HCT116 (cell line): ENCODE results near the gene CXXC5.

Experiments used
- POLR2A ChIP-seq: IDR thresholded peaks from 2 replicates; pipeline ENCODE4 v1.7.0; 2011; ENCODE audit warnings: borderline replicate concordance; ENCODE audit not compliant: insufficient read depth, insufficient read length; ENCODE audit errors: extremely low read depth
- TF ChIP-seq, protein P1 (sequence below): IDR thresholded peaks from 2 replicates; pipeline ENCODE4 v1.6.1; 2012

DNA sequence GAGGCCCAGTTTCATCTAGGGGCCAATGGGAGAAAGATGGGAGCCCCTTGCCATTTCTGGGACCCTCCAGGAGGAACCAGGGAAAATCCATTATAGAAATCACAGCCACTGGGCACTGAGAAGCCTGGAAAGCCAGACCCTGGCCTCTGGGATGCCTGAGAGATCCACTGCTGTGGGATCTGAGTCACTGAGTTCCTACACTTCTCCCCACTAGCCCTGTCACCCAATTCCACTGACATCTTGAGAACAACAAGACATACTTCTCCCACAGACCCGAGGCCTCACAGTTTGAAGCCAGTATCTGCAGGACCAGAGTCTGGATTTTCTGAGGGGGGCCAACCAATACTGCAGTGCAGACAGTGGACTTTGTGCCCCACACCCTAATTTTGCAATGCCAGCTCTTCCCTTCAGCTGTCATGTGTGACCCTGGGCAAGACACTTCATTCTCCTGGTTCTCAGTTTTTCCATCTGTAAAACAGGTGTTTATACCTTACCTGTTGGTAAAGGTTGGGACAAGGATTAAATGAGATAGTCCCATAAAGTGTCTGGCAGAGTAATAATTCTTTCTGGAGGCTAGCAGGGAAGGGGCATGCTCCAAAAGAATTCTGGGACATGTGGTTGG, 46.5 kb downstream of the CXXC5 start:
- TF ChIP-seq POLR2A: no peak
- TF ChIP-seq, protein P1, sequence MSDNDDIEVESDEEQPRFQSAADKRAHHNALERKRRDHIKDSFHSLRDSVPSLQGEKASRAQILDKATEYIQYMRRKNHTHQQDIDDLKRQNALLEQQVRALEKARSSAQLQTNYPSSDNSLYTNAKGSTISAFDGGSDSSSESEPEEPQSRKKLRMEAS: no peak
